Neural cell (in vitro differentiated cells): ENCODE measurements around the gene SYK. TPM values are rescaled to one million over a fixed set of nuclear protein-coding genes. Genes with fewer than 3 reads are reported as not detected.

Experiments used
- H2AFZ ChIP-seq: fragments of 200-600, 300-800 bp; sonication (generic), shearing (Covaris generic); 2 replicates; pipeline ENCODE4 v1.6.0; 2014; ENCODE audit warnings: low read depth, mild to moderate bottlenecking, antibody characterized with exemption, low read length, moderate library complexity
- H3F3A ChIP-seq: fragments of 200-600 bp; shearing (Covaris generic); 2 replicates; pipeline ENCODE4 v1.6.1; 2016; ENCODE audit warnings: mild to moderate bottlenecking, moderate library complexity, mixed read lengths, antibody characterized with exemption, low read length; ENCODE audit not compliant: insufficient read depth, poor library complexity, severe bottlenecking
- H3K27ac ChIP-seq: fragments of 200-600, 300-800 bp; sonication (generic), shearing (Covaris generic); 2 replicates; pipeline ENCODE4 v1.5.1; 2014; ENCODE audit warnings: mild to moderate bottlenecking, low read length, moderate library complexity
- H3K27me3 ChIP-seq: fragments of 300-800, 200-600 bp; sonication (generic), shearing (Covaris generic); 2 replicates; pipeline ENCODE4 v1.6.0; 2014; ENCODE audit warnings: mild to moderate bottlenecking, low read depth, low read length, moderate library complexity; ENCODE audit not compliant: insufficient read depth
- H3K36me3 ChIP-seq: fragments of 300-800, 200-600 bp; sonication (generic), shearing (Covaris generic); 2 replicates; pipeline ENCODE4 v1.5.1; 2014; ENCODE audit warnings: mild to moderate bottlenecking, antibody characterized with exemption, low read length, moderate library complexity; ENCODE audit not compliant: insufficient read depth
- H3K4me2 ChIP-seq: fragments of 300-800, 200-600 bp; sonication (generic), shearing (Covaris generic); 2 replicates; pipeline ENCODE4 v1.6.0; 2014; ENCODE audit warnings: mild to moderate bottlenecking, low read length
- H3K4me3 ChIP-seq: fragments of 300-800, 200-600 bp; sonication (generic), shearing (Covaris generic); 2 replicates; pipeline ENCODE4 v1.5.1; 2014; ENCODE audit warnings: mild to moderate bottlenecking, low read length, moderate library complexity
- H3K79me2 ChIP-seq: fragments of 200-600 bp; shearing (Covaris generic); replicated peaks from 2 replicates; pipeline ENCODE4 v1.6.0; 2014; ENCODE audit warnings: mild to moderate bottlenecking, low read length, moderate library complexity; ENCODE audit not compliant: insufficient read depth
- H3K9ac ChIP-seq: fragments of 300-800, 200-600 bp; sonication (generic), shearing (Covaris generic); 2 replicates; pipeline ENCODE4 v1.6.1; 2016; ENCODE audit warnings: mild to moderate bottlenecking, low read length, mixed read lengths
- H3K9me2 ChIP-seq: fragments of 200-600 bp; shearing (Covaris generic); 2 replicates; pipeline ENCODE4 v1.6.1; 2016; ENCODE audit warnings: mild to moderate bottlenecking, low read length, mixed read lengths; ENCODE audit not compliant: insufficient read depth
- H3K9me3 ChIP-seq: fragments of 200-600, 300-800 bp; sonication (generic), shearing (Covaris generic); 2 replicates; pipeline ENCODE4 v1.6.1; 2016; ENCODE audit warnings: mild to moderate bottlenecking, mixed run types, low read length, moderate library complexity, mixed read lengths
- H4K20me1 ChIP-seq: fragments of 200-600 bp; shearing (Covaris generic); 2 replicates; pipeline ENCODE4 v1.6.1; 2016; ENCODE audit warnings: mild to moderate bottlenecking, mixed run types; ENCODE audit not compliant: insufficient read depth
- EP300 ChIP-seq: fragments of 450-650 bp; conservative IDR thresholded peaks from 2 replicates; pipeline ENCODE4 v1.6.1; 2014; ENCODE audit warnings: antibody characterized with exemption, mild to moderate bottlenecking, moderate library complexity; ENCODE audit not compliant: poor library complexity, severe bottlenecking
- EZH2 ChIP-seq: fragments of 200-600, 300-800 bp; shearing (Covaris generic), sonication (generic); IDR thresholded peaks from 2 replicates; pipeline ENCODE4 v1.6.1; 2014; ENCODE audit warnings: antibody characterized with exemption, low read length, borderline replicate concordance, mild to moderate bottlenecking; ENCODE audit not compliant: insufficient read depth, poor library complexity, severe bottlenecking
- MXI1 ChIP-seq: fragments of 450-650 bp; conservative IDR thresholded peaks from 2 replicates; pipeline ENCODE4 v1.6.1; 2014; ENCODE audit warnings: antibody characterized with exemption, mild to moderate bottlenecking; ENCODE audit not compliant: poor library complexity, severe bottlenecking
- POLR2AphosphoS5 ChIP-seq: IDR thresholded peaks from 2 replicates; pipeline ENCODE4 v1.6.1; 2012
- RAD21 ChIP-seq: fragments of 450-650 bp; conservative IDR thresholded peaks from 2 replicates; pipeline ENCODE4 v1.6.1; 2014; ENCODE audit warnings: antibody characterized with exemption, mild to moderate bottlenecking, moderate library complexity
- SMC3 ChIP-seq: fragments of 450-650 bp; conservative IDR thresholded peaks from 2 replicates; pipeline ENCODE4 v1.6.1; 2014; ENCODE audit warnings: antibody characterized with exemption, mild to moderate bottlenecking, moderate library complexity; ENCODE audit not compliant: poor library complexity
- TAF1 ChIP-seq: IDR thresholded peaks from 2 replicates; pipeline ENCODE4 v1.6.1; 2012; ENCODE audit warnings: low read depth
- polyA plus RNA-seq: library from polyadenylated mRNA; depleted of rRNA; stranded (reverse); fragments of >200 nt; gene quantifications from 2 replicates; pipeline ENCODE4 v1.2.3, GENCODE V29; 2014
- TF ChIP-seq, protein P1 (sequence below): IDR thresholded peaks from 2 replicates; pipeline ENCODE4 v1.6.1; 2012; ENCODE audit warnings: borderline replicate concordance
- TF ChIP-seq, protein P2 (sequence below): fragments of 450-650 bp; IDR thresholded peaks from 2 replicates; pipeline ENCODE4 v1.5.1; 2014; ENCODE audit warnings: antibody characterized with exemption, mild to moderate bottlenecking, moderate library complexity; ENCODE audit not compliant: poor library complexity, severe bottlenecking

The SYK gene
- polyA plus RNA-seq, 1 donor from 2014 or later = not detected

DNA sequence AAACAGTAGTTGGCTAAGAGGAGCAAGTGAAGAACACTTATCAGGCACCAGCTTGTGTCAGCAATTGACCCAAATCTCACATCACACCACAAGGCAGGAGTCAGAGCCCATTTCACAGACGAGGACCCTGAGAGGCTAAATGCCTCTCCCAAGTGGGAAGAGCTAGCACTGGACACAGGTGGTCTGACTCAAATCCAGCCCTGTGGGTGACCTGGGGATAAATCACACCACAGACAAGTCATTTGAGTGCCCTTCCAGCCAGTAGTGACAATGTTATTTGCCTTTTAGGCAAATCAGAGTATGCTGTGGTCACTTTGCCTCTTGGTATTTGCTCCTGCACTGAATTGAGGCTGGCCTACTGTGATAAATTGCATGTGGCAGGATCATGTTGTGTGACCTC lies 138.7 kb downstream of the SYK start:
- Histone ChIP-seq H3K4me2 (no peak overlapping the region), H3K36me3 (no peaks in the 10 kb centered on the region), H3K27ac (no peak overlapping the region), H3K27me3 (no peaks in the 10 kb centered on the region), H4K20me1 (no peaks in the 10 kb centered on the region), H3K9ac (no peak overlapping the region), H3K79me2 (no peaks in the 10 kb centered on the region), H3K9me2 (no peaks in the 10 kb centered on the region), H2AFZ (no peak overlapping the region), H3K9me3 (no peaks in the 10 kb centered on the region), H3F3A (no peaks in the 10 kb centered on the region), H3K4me3 (no peak overlapping the region)
- TF ChIP-seq, protein P1, sequence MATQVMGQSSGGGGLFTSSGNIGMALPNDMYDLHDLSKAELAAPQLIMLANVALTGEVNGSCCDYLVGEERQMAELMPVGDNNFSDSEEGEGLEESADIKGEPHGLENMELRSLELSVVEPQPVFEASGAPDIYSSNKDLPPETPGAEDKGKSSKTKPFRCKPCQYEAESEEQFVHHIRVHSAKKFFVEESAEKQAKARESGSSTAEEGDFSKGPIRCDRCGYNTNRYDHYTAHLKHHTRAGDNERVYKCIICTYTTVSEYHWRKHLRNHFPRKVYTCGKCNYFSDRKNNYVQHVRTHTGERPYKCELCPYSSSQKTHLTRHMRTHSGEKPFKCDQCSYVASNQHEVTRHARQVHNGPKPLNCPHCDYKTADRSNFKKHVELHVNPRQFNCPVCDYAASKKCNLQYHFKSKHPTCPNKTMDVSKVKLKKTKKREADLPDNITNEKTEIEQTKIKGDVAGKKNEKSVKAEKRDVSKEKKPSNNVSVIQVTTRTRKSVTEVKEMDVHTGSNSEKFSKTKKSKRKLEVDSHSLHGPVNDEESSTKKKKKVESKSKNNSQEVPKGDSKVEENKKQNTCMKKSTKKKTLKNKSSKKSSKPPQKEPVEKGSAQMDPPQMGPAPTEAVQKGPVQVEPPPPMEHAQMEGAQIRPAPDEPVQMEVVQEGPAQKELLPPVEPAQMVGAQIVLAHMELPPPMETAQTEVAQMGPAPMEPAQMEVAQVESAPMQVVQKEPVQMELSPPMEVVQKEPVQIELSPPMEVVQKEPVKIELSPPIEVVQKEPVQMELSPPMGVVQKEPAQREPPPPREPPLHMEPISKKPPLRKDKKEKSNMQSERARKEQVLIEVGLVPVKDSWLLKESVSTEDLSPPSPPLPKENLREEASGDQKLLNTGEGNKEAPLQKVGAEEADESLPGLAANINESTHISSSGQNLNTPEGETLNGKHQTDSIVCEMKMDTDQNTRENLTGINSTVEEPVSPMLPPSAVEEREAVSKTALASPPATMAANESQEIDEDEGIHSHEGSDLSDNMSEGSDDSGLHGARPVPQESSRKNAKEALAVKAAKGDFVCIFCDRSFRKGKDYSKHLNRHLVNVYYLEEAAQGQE = no peak
- TF ChIP-seq EP300 = no peak

DNA sequence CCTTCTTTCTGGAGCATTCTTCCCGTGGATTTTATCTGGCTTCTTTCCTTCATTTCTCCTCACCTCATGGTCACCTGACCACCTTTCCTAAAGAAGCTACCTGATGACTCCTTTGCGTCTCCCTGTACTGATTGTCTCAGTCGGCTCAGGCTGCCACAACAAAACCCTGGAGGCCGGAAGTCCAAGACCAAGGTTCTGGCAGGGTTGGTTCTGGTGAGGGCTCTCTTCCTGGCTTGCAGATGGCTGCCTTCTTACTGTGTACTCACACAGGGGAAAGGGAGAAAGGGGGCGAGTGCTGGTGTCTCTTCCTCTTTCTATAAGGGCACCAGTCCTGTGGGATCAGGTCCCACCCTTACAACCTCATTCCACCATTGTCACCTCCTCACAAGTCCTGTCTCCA lies 140.0 kb downstream of the SYK start:
- Histone ChIP-seq H3K9ac (no peak overlapping the region), H3K4me2 (no peak overlapping the region), H2AFZ (no peak overlapping the region), H3K79me2 (no peaks in the 10 kb centered on the region), H3K9me3 (no peaks in the 10 kb centered on the region), H3K27ac (no peak overlapping the region), H3K36me3 (no peaks in the 10 kb centered on the region), H3K4me3 (no peak overlapping the region), H4K20me1 (no peaks in the 10 kb centered on the region), H3F3A (no peaks in the 10 kb centered on the region), H3K27me3 (no peaks in the 10 kb centered on the region), H3K9me2 (no peaks in the 10 kb centered on the region)
- TF ChIP-seq, protein P2, sequence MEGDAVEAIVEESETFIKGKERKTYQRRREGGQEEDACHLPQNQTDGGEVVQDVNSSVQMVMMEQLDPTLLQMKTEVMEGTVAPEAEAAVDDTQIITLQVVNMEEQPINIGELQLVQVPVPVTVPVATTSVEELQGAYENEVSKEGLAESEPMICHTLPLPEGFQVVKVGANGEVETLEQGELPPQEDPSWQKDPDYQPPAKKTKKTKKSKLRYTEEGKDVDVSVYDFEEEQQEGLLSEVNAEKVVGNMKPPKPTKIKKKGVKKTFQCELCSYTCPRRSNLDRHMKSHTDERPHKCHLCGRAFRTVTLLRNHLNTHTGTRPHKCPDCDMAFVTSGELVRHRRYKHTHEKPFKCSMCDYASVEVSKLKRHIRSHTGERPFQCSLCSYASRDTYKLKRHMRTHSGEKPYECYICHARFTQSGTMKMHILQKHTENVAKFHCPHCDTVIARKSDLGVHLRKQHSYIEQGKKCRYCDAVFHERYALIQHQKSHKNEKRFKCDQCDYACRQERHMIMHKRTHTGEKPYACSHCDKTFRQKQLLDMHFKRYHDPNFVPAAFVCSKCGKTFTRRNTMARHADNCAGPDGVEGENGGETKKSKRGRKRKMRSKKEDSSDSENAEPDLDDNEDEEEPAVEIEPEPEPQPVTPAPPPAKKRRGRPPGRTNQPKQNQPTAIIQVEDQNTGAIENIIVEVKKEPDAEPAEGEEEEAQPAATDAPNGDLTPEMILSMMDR = no peak
- TF ChIP-seq POLR2AphosphoS5 (no peak), EZH2 (no peak), SMC3 (no peak), TAF1 (no peak), MXI1 (no peak), EP300 (no peak), RAD21 (no peak)
- TF ChIP-seq, protein P1 = no peak
